Measurements from ENCODE around the gene ADCY3. TPM values are rescaled to one million over a fixed set of nuclear protein-coding genes. Genes with fewer than 3 reads are reported as not detected.
A peak's percentile ranks its signal among the peaks of the same experiment; 100 is the strongest.
"Not testable (repeated sequence)": the region's sequence is repeated elsewhere in the genome, so short reads cannot be mapped to it uniquely, and the experiment has no call there.

Gene ADCY3
- total and polyA plus RNA-seq, 5 donors from 2014 or later, result 3.8 to 67.6 (median 11.2) TPM

GRCh38 chr2:24836706-24837105, 83.3 kb downstream of the ADCY3 start:
- DNase-seq, result no peak
- Mint-ChIP-seq H3K27ac (peak overlapping the region in 1 of 3 donors; percentile 55), H3K36me3 (peaks cover 27% of the 10 kb centered on the region), H3K4me1 (no peaks in the 10 kb centered on the region), H3K27me3 (no peaks in the 10 kb centered on the region), H3K4me3 (no peak overlapping the region), H3K9me3 (no peaks in the 10 kb centered on the region)
- H3K27me3 ChIP-seq (ENCODE audit: control insufficient read depth, insufficient read depth, low read length), result no peaks in the 10 kb centered on the region
- no peak overlapping the region for H3K27ac ChIP-seq (ENCODE audit: insufficient read depth, low read length, poor library complexity, severe bottlenecking)
- no peaks in the 10 kb centered on the region for H3K4me1 ChIP-seq (ENCODE audit: control insufficient read depth, insufficient read depth, low read length, poor library complexity, severe bottlenecking)
- no peak overlapping the region for H3K4me3 ChIP-seq (ENCODE audit: low read depth, low read length)
- no peaks in the 10 kb centered on the region for H3K9me3 ChIP-seq (ENCODE audit: control insufficient read depth in 2 of 2, low read length in 2 of 2)
- ATAC-seq (ENCODE audit: low read depth in 2 of 2), result no peak
- H3K36me3 ChIP-seq (ENCODE audit: control insufficient read depth, insufficient read depth, low read length), result peaks cover 13% of the 10 kb centered on the region

GRCh38 chr2:24836206-24836605, 83.8 kb downstream of the ADCY3 start:
- Histone ChIP-seq H3K4me1 (ENCODE audit: control insufficient read depth, insufficient read depth, low read length, poor library complexity, severe bottlenecking) (no peaks in the 10 kb centered on the region), H3K36me3 (ENCODE audit: control insufficient read depth, insufficient read depth, low read length) (peaks cover 13% of the 10 kb centered on the region), H3K4me3 (ENCODE audit: low read depth, low read length) (no peak overlapping the region), H3K9me3 (ENCODE audit: control insufficient read depth in 2 of 2, low read length in 2 of 2) (no peaks in the 10 kb centered on the region), H3K27me3 (ENCODE audit: control insufficient read depth, insufficient read depth, low read length) (no peaks in the 10 kb centered on the region), H3K27ac (ENCODE audit: insufficient read depth, low read length, poor library complexity, severe bottlenecking) (no peak overlapping the region)
- no peak for DNase-seq
- Mint-ChIP-seq H3K27me3 (no peaks in the 10 kb centered on the region), H3K36me3 (peaks cover 27% of the 10 kb centered on the region), H3K4me3 (no peak overlapping the region), H3K9me3 (no peaks in the 10 kb centered on the region), H3K27ac (peak overlapping the region in 1 of 3 donors; percentile 29), H3K4me1 (no peaks in the 10 kb centered on the region)
- ATAC-seq (ENCODE audit: low read depth in 2 of 2), result no peak

- not testable (repeated sequence) for H3K9me3 Mint-ChIP-seq; DNase-seq; H3K27me3 Mint-ChIP-seq; H3K4me3 Mint-ChIP-seq; H3K27me3 ChIP-seq (ENCODE audit: control insufficient read depth, insufficient read depth, low read length); H3K4me3 ChIP-seq (ENCODE audit: low read depth, low read length); H3K4me1 ChIP-seq (ENCODE audit: control insufficient read depth, insufficient read depth, low read length, poor library complexity, severe bottlenecking); H3K4me1 Mint-ChIP-seq; ATAC-seq (ENCODE audit: low read depth in 2 of 2); H3K9me3 ChIP-seq (ENCODE audit: control insufficient read depth in 2 of 2, low read length in 2 of 2); H3K27ac ChIP-seq (ENCODE audit: insufficient read depth, low read length, poor library complexity, severe bottlenecking); H3K27ac Mint-ChIP-seq
- H3K36me3 Mint-ChIP-seq, result peaks cover 27% of the 10 kb centered on the region
- H3K36me3 ChIP-seq (ENCODE audit: control insufficient read depth, insufficient read depth, low read length), result peaks cover 16% of the 10 kb centered on the region
These were observed 84.6 kb downstream of the ADCY3 start for GRCh38 chr2:24835411-24835810.

- H3K4me3 Mint-ChIP-seq, result no peak overlapping the region
- Histone ChIP-seq H3K4me1 (ENCODE audit: control insufficient read depth, insufficient read depth, low read length, poor library complexity, severe bottlenecking) (no peaks in the 10 kb centered on the region), H3K27ac (ENCODE audit: insufficient read depth, low read length, poor library complexity, severe bottlenecking) (no peak overlapping the region), H3K9me3 (ENCODE audit: control insufficient read depth in 2 of 2, low read length in 2 of 2) (no peaks in the 10 kb centered on the region), H3K4me3 (ENCODE audit: low read depth, low read length) (no peak overlapping the region), H3K27me3 (ENCODE audit: control insufficient read depth, insufficient read depth, low read length) (no peaks in the 10 kb centered on the region), H3K36me3 (ENCODE audit: control insufficient read depth, insufficient read depth, low read length) (peaks cover 17% of the 10 kb centered on the region)
- peaks cover 27% of the 10 kb centered on the region for H3K36me3 Mint-ChIP-seq
- no peaks in the 10 kb centered on the region for H3K27me3 Mint-ChIP-seq
- DNase-seq (no peak), ATAC-seq (ENCODE audit: low read depth in 2 of 2) (no peak)
- no peaks in the 10 kb centered on the region for H3K9me3 Mint-ChIP-seq
- no peak overlapping the region for H3K27ac Mint-ChIP-seq
- no peaks in the 10 kb centered on the region for H3K4me1 Mint-ChIP-seq
These were observed 85.2 kb downstream of the ADCY3 start for GRCh38 chr2:24834733-24835395.

GRCh38 chr2:24833821-24834732, 86.0 kb downstream of the ADCY3 start:
- H3K9me3 ChIP-seq (ENCODE audit: control insufficient read depth in 2 of 2, low read length in 2 of 2), result no peaks in the 10 kb centered on the region
- H3K4me1 Mint-ChIP-seq, result no peaks in the 10 kb centered on the region
- no peaks in the 10 kb centered on the region for H3K27me3 Mint-ChIP-seq
- DNase-seq (no peak), ATAC-seq (ENCODE audit: low read depth in 2 of 2) (no peak)
- no peaks in the 10 kb centered on the region for H3K27me3 ChIP-seq (ENCODE audit: control insufficient read depth, insufficient read depth, low read length)
- H3K27ac ChIP-seq (ENCODE audit: insufficient read depth, low read length, poor library complexity, severe bottlenecking), result no peak overlapping the region
- H3K9me3 Mint-ChIP-seq, result no peaks in the 10 kb centered on the region
- H3K36me3 ChIP-seq (ENCODE audit: control insufficient read depth, insufficient read depth, low read length), result peaks cover 17% of the 10 kb centered on the region
- peak overlapping the region in 2 of 3 donors; percentile 7 to 50 for H3K27ac Mint-ChIP-seq
- no peak overlapping the region for H3K4me3 Mint-ChIP-seq
- no peak overlapping the region for H3K4me3 ChIP-seq (ENCODE audit: low read depth, low read length)
- no peaks in the 10 kb centered on the region for H3K4me1 ChIP-seq (ENCODE audit: control insufficient read depth, insufficient read depth, low read length, poor library complexity, severe bottlenecking)
- H3K36me3 Mint-ChIP-seq, result peaks cover 27% of the 10 kb centered on the region

- Histone ChIP-seq H3K27ac (ENCODE audit: insufficient read depth, low read length, poor library complexity, severe bottlenecking) (no peak overlapping the region), H3K4me3 (ENCODE audit: low read depth, low read length) (no peak overlapping the region), H3K27me3 (ENCODE audit: control insufficient read depth, insufficient read depth, low read length) (no peaks in the 10 kb centered on the region), H3K36me3 (ENCODE audit: control insufficient read depth, insufficient read depth, low read length) (peaks cover 17% of the 10 kb centered on the region), H3K4me1 (ENCODE audit: control insufficient read depth, insufficient read depth, low read length, poor library complexity, severe bottlenecking) (no peaks in the 10 kb centered on the region), H3K9me3 (ENCODE audit: control insufficient read depth in 2 of 2, low read length in 2 of 2) (no peaks in the 10 kb centered on the region)
- ATAC-seq (ENCODE audit: low read depth in 2 of 2) (no peak), DNase-seq (no peak)
- peaks cover 27% of the 10 kb centered on the region for H3K36me3 Mint-ChIP-seq
- no peaks in the 10 kb centered on the region for H3K9me3 Mint-ChIP-seq
- peak overlapping the region in 1 of 3 donors; percentile 50 for H3K27ac Mint-ChIP-seq
- no peaks in the 10 kb centered on the region for H3K27me3 Mint-ChIP-seq
- H3K4me1 Mint-ChIP-seq, result no peaks in the 10 kb centered on the region
- no peak overlapping the region for H3K4me3 Mint-ChIP-seq
These were observed 86.9 kb downstream of the ADCY3 start for GRCh38 chr2:24832931-24833701.

GRCh38 chr2:24832521-24832920, 87.5 kb downstream of the ADCY3 start:
- ATAC-seq (ENCODE audit: low read depth in 2 of 2), result no peak
- H3K9me3 Mint-ChIP-seq, result no peaks in the 10 kb centered on the region
- H3K4me1 Mint-ChIP-seq, result peaks cover under 1 to 4% (median 3%) of the 10 kb centered on the region in 4 donors
- no peak overlapping the region for H3K4me3 Mint-ChIP-seq
- Histone ChIP-seq H3K4me3 (ENCODE audit: low read depth, low read length) (no peak overlapping the region), H3K27me3 (ENCODE audit: control insufficient read depth, insufficient read depth, low read length) (no peaks in the 10 kb centered on the region), H3K4me1 (ENCODE audit: control insufficient read depth, insufficient read depth, low read length, poor library complexity, severe bottlenecking) (peaks cover 3% of the 10 kb centered on the region), H3K36me3 (ENCODE audit: control insufficient read depth, insufficient read depth, low read length) (peaks cover 15% of the 10 kb centered on the region), H3K27ac (ENCODE audit: insufficient read depth, low read length, poor library complexity, severe bottlenecking) (no peak overlapping the region), H3K9me3 (ENCODE audit: control insufficient read depth in 2 of 2, low read length in 2 of 2) (no peaks in the 10 kb centered on the region)
- H3K27me3 Mint-ChIP-seq, result no peaks in the 10 kb centered on the region
- no peak for DNase-seq
- peak overlapping the region in 1 of 3 donors; percentile 62 for H3K27ac Mint-ChIP-seq
- peaks cover 25% of the 10 kb centered on the region for H3K36me3 Mint-ChIP-seq

Measured in CD4-positive, CD25-positive, alpha-beta regulatory T cell (primary cell).